GM18499 (cell line): Measurements from ENCODE around the gene STAT5B.
"Not testable (repeated sequence)": the region's sequence is repeated elsewhere in the genome, so short reads cannot be mapped to it uniquely, and the experiment has no call there.

Source experiments
- ATAC-seq: cut with Tn5 transposase; IDR thresholded peaks from one replicate; pipeline ENCODE4 v1.9.1; 2021; ENCODE audit warnings: moderate number of reproducible peaks; ENCODE audit not compliant: insufficient read depth, unreplicated experiment

The STAT5B gene

DNA sequence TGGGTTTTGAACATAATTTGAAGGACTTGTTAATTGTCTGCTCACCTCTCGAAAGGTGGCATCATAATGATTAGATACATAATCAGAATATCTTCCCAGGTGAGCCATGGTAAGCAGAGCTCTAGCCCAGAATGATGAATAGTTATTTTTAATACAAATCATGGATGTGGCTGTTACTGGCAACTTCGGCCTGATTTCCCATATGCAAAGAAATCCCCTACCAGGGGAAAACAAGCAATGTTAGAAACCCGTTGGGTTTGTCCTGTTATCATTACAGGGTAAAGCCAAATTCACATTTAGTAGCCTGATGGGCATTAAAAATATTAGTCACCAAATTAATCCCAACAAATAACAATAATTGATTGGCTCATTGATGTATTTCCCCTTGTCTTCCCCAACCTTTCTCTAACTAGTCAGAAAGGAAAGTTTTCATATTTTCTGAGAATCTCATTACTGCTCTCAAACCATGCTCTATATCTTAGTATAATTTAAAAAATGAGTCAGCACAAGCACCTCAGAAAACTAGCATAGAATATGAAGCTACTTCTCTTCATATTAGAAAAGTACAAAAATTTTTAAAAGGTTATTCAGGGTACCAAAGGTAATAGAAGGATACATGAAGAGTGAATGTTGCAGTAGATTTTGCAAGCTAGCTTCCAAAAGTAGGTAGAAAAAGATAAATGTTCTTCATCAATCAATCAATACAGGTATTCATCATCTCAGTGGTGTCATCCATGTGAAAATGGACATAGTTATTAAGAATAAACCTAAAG is 5.0 kb downstream of the STAT5B start:
- no peak for ATAC-seq

DNA sequence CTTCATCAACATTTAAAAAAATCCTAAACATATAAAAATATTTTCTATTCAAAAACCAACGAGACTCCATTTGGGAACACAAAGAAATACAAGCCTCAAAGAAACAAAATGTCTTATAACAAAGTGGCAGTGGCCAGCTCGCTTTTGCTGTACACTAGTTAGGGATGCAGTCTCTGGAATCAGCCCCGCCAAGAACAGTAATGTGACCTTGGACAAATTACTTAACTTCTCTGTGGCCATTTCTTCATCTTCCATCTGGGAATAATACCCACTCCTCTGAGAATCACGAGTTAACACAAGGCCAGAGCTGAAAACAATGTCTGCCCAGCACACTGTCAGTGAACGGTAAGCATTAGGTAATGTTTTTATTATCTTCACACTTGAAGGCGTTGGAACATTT is 5.6 kb downstream of the STAT5B start:
- ATAC-seq: no peak

DNA sequence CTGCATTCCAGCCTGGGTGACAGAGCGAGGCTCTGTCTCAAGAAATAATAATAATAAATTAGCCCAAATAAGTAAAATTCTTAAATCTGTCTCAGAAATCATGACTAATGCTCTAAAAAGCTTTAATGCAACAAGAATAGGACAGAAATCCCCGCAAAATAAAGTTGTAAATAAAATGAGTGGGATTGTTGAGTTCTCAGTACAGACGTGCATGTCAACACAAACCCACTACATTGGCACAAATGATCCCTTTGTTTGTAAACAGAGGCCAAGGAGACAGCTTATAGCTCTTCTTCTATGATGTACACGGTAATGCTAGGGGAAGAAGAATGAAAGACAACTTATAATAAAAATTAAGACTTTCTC is 6.0 kb downstream of the STAT5B start:
- ATAC-seq: no peak

DNA sequence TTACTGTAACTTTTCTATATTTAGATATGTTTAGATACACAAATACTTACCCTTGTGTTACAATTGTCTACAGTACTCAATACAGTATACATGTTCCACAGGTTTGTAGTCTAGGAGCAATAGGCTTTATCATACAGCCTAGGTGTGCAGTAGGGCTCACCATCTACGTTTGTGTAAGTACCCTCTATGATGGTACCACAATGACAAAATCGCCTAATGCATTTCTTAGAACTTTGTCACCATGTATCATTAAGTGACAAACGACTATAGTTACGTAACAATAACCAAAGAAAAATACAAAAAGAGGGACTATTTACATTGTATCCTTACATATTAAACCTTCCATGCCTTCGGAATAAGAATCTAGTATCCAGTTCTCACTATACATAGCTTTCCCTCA is 8.0 kb downstream of the STAT5B start:
- no peak for ATAC-seq

DNA sequence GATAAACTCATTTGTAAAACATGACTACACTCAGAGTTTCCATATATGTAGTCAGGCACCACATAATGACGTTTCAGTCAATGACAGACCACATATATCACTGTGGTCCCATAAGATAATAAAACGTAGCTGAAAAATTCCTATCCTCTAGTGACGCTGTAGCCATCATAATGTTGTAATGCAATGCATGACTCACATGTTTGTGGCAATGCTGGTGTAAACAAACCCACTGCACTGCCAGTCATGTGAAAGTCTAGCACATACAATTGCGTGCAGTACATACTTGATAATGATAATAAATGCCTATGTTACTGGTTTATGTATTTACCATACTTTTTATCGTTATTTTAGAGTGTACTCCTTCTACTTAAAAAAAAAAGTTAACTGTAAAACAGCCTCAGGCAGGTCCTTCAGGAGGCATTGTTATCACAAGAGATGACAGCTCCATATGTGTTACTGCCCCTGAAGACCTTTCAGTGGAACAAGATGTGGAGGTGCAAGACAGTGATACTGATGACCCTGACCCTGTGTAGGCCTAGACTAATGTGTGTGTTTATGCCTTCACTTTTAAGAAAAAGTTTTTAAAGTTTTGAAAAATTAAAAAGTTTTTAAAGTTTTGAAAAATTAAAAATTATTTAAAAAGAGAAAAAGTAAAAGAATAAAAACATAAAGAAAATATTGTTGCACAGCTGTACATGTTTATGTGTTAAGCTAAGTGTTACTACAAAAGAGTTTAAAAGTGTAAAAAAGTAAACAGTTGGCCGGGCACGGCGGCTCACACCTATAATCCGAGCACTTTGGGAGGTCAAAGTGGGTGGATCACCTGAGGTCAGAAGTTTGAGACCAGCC is 9.0 kb downstream of the STAT5B start:
- no peak for ATAC-seq

DNA sequence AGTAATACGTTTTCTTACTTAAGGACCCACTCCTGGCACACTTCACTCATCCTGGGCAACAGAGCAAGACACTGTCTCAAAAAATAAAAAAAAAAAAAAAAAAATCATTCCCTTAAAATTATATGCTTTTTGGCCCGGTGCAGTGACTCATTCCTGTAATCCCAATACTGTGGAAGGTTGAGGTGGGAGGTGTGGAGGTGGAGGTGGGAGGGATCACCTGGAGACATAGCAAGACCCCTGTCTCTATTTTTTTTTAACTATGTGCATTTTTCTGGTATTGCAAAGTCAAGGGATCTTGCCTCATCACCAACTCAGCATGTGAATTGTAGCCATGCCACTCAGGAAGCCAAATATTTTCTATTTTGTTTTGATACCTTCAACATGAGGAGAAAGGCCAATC is 9.7 kb downstream of the STAT5B start:
- ATAC-seq: no peak

DNA sequence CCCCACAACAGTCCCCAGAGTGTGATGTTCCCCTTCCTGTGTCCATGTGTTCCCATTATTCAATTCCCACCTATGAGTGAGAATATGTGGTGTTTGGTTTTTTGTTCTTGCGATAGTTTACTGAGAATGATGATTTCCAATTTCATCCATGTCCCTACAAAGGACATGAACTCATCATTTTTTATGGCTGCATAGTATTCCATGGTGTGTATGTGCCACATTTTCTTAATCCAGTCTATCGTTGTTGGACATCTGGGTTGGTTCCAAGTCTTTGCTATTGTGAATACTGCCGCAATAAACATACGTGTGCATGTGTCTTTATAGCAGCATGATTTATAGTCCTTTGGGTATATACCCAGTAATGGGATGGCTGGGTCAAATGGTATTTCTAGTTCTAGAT is 11.8 kb downstream of the STAT5B start:
- not testable (repeated sequence) for ATAC-seq

DNA sequence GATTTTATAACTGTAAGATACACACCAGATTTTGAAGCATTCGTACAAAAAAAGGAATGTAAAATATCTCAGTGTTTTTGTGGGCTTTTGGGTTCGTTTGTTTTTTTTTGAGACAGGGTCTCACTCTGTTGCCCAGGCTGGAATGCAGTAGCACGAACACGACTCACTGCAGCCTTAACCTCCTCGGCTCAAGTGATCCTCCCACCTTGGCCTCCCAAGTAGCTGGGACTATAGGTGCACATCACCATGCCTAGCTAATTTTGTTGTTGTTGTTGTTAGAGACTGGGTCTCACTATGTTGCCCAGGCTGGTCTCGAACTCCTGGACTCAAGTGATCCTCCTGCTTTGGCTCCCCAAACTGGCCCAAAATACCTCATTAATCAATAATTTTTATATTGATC is 15.9 kb downstream of the STAT5B start:
- no peak for ATAC-seq

DNA sequence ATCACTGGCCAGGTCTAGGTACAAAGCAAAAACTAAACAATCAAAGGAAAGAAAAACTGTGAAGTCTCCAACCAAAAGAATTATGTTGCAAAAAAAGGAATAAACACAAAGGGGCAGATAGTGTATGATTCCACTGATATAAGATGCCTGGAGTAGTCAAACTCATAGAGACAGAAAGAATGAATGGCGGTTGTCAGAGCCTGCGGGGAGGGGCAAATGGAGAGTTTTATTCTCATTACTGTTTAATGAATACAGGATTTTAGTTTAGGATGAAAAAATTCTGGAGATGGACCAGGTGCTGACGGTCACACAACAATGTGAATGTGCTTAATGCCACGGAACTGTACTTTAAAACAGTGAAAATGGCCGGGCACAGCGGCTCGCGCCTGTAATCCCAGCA is 20.7 kb downstream of the STAT5B start:
- no peak for ATAC-seq

DNA sequence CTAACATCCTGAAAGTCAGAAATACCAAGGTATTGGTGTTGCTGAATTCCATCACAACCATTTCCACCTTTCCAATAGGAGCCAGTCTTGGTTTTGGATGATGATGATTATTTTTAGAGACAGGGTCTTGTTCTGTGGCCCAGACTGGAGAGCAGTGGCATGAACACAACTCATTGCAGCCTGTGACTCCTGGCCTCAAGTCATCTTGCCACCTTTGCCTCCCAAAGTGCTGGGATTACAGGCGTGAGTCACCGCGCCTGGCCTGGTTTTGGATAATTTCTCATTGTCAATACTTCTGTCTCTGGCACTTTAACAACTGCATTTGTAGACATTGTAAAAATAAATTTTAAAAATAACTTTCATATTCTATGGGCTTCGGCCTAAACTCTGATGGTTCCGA is 22.6 kb downstream of the STAT5B start:
- ATAC-seq: no peak

DNA sequence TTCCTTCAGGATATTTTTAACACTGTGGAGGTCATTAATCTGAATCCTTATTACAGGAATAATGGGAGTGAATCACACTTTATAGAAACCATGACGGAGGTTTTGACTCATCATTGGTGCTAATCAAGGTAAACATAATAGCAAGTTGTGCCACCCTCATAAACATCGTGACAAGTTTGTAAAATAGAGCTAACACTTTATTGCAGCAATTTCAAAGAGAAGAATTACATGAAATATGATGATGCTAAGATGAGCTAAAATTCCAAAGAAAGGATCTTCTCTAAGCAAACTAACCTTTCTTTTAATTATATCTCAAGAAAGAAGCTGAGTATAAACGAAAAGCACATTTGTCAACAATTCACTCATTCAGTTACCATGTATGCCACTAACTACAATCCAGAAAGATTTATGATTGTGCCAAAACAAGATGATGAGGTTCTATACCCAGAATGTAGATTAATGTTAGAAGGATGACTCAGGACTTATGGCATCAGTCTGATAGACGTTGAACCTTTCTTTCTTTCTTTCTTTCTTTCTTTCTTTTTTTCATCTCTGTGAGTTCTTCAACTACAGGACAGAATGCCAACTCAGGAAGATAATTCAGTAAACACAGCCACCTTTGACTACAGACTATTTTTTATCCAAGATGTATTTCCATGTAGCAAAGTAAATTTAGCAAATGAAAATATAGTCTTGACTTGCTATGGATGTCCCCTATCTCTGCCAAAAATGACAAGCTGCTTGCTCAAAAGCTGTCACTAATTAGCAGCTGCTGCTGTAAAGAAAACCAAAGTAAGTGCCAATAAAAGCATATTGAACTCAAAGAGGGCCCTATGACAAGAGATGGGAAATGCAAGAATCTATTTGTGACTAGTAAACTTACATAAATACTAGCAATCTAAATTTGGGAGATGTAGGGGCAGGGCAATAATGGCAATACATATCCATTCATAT is 23.3 kb downstream of the STAT5B start:
- no peak for ATAC-seq

DNA sequence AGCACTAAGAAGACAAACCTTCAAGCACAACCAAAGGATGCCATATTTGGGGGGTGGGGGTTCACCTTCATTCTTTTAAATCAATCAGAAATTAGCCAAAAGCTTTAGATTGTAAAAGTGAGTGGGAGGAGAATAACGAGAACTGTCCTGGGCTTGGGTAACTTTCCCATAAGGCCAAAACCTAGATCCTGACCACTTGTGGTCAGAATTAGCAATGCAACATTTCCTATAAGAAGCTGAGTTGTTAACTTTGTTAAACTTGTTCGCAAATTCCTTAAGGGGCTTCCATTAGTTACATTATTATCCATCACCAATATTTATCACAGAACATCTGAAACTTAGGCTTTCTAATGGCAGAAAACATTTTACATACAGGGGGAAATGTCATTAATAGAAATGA is 25.1 kb downstream of the STAT5B start:
- ATAC-seq: no peak

DNA sequence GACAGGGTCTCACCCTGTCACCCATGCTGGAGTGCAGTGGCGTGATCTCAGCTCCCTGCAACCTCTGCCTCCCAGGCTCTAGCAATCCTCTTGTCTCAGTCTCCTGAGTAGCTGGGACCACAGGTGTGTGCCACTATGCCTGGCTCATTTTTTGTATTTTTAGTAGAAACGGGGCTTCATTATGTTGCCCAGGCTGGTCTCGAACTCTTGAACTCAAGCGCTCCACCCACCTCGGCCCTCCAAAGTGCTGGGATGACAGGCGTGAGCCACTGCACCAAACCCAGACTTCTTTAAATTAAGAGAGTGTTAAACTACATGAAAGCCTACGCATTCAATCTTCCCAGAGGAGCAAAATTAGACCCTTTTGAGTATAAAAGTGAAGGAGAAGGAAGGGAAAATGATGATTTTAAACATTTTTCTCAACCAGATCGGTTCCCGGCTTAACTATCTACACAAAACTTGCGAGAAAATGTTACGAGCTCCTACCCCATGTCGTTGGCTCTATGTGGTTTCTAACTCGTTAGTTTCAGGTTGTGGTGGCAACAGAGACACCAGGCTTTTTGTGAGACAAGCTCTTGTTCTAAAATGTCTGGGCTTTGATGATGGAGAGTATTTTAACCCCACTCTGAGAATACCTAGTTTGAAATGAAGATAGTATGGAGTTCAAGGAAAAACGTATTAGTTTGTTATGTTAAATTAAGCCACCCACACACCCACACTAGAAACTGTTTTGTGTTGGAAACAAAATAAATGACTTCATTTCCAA is 26.3 kb downstream of the STAT5B start:
- no peak for ATAC-seq

DNA sequence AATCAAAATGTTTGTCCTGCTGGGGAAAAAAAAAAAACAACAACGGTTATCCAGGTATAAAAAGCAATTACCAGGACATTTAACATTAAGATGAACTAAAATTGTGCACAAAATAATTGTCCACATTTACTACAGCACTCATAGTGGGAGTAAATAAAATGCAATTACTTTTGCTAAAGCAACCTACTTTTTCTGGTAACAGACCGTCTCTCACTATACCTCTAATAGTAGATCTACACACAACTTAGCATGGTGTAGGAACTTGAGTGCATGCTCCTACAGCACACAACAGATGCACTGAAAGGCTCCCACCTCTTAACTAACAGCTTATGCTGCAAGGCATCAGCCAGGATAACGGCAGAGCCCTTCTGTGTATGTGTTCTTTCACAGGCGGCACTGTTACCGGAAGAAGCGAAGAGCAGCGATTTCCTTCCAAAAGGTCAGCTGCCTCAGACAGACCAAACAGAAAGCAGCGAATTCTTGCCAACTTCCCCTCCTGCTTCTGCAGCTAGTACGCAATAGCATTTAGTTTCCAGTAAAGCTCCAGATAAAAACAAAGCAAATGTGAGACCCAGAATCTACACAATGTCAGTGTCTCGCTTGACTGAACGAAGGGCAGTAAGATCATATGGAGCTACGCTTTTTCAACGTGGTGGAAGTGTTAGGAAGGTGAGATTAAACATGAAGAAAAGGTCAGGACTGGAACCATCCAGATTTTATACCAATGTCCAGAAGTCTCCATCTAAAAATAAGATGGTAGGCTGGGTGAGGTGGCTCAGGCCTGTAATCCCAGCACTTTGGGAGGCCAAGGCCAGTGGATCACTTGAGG is 27.6 kb downstream of the STAT5B start:
- ATAC-seq: no peak

DNA sequence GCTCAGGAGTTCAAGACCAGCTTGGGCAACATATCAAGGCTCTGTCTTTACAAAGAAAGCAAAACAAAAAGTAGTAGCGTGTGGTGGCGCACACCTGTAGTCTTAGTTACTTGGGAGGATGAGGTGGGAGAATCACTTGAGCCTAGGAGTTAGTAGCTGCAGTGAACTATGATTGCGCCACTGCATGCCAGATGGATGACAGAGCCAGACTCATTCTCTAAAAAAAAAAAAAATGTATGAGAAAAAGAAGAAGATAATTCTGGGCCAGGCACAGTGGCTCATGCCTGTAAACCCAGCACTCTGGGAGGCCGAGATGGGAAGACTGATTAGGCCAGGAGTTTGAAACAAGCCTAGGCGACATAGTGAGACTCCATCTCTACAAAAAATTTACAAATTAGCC is 28.5 kb downstream of the STAT5B start:
- ATAC-seq: no peak

DNA sequence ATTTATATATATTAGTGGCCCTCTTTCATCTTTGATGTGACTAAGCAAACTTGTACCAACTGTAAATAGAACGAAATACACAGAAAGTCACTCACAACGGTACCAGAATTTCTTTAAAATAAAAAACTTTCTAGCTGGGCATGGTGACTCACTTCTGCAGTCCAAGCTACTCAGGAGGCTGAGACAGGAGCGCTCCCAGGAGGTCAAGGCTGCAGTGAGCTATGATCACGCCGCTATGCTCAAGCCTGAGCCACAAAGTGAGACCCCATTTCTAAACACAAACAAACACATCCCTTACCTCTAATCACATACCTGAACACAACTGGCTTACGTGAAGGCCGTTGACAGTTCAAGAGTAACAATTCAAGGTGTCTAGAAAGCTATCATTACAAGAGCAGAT is 29.7 kb downstream of the STAT5B start:
- ATAC-seq: no peak

DNA sequence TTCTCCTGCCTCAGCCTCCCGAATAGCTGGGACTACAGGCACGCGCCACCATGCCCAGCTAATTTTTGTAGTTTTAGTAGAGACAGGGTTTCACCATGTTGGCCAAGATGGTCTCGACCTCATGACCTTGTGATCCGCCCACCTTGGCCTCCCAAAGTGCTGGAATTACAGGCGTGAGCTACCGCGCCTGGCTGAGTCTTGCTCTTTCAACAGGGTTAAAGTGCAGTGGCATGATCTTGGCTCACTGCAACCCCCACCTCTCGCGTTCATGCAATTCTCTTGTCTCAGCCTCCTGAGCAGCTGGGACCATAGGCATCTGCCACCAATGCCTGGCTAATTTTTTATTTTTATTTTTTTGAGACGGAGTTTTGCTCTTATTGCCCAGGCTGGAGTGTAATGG is 31.0 kb downstream of the STAT5B start:
- not testable (repeated sequence) for ATAC-seq

DNA sequence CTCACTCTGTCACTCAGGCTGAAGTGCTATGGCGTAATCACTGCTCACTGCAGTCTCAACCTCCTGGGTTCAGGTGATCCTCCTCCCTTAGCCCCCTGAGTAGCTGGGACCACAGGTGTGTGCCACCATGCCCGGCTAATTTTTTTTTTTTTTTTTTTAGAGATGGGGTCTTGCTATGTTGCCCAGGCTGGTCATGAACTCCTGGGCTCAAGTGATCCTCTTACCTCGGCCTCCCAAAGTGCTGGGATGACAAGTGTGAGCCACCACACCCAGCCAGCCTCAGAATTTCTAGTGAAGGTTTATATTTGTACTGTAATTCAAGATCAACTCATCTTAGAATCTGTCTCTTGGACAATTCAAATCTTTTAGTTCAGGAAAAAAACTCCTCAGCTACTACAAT is 32.1 kb downstream of the STAT5B start:
- not testable (repeated sequence) for ATAC-seq

DNA sequence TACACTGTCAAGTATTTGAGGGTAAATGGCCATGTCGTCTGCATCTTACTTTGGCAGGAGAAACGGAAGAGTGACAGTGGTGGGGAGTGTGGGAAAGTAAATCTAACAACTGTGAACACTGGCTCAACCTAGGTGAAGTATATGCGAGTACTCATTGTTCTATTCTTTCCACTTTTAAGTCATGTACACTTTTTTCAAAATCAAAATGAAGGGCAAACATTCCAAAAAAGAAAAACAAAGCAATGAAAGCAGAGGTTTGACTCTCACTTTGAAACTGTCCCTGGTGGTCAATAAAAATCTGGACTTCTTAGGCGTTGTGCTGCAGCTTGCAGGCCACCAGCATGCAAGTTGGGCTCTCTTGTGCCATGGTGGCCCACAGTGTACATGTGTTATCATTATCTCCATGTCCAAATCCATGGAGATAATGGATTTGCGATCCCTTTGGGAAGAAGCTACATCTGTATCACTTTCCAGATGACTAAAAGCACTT is 32.7 kb downstream of the STAT5B start:
- no peak for ATAC-seq
